Left lung (tissue), 10 donors: Measurements from ENCODE around the gene CENPS. TPM values are rescaled to one million over a fixed set of nuclear protein-coding genes. Genes with fewer than 3 reads are reported as not detected.

Source experiments
- ATAC-seq: fragments of 200-7000 bp; cut with Tn5 transposase; one replicate; pipeline ENCODE4 v1.9.1; 2020; ENCODE audit warnings: moderate library complexity
- DNase-seq, 4 donors: peaks; one replicate each; pipeline ENCODE4 v3.0.0-alpha.2; 2013 to 2020
- H3K27ac ChIP-seq, 2 donors: fragments of 200-600 bp; sonication (generic) in 1 of 2; one replicate each; pipeline versions ENCODE4 v1.5.0 to v1.8.0; 2020 to 2021
- H3K27me3 ChIP-seq, 2 donors: fragments of 200-600 bp; sonication (generic) in 1 of 2; one replicate each; pipeline versions ENCODE4 v1.5.0 to v1.8.0; 2020 to 2021
- H3K36me3 ChIP-seq, 2 donors: fragments of 200-600 bp; sonication (generic) in 1 of 2; one replicate each; pipeline versions ENCODE4 v1.5.0 to v1.8.0; 2020 to 2021
- H3K4me1 ChIP-seq, 2 donors: fragments of 200-600 bp; one replicate each; pipeline ENCODE4 v1.8.0; 2021
- H3K4me3 ChIP-seq, 2 donors: fragments of 200-600 bp; sonication (generic) in 1 of 2; one replicate each; pipeline versions ENCODE4 v1.5.0 to v1.8.0; 2020 to 2021; ENCODE audit warnings: mild to moderate bottlenecking in 1 of 2
- H3K9me3 ChIP-seq, 2 donors: fragments of 200-600 bp; sonication (generic) in 1 of 2; one replicate each; pipeline versions ENCODE4 v1.5.0 to v1.8.0; 2020 to 2021
- CTCF ChIP-seq, 2 donors: fragments of 200-600 bp; sonication (generic) in 1 of 2; IDR thresholded peaks; one replicate each; pipeline versions ENCODE4 v1.5.0 to v1.8.0; 2021; ENCODE audit warnings: antibody characterized with exemption in 2 of 2
- intact Hi-C, 2 donors: fragments of 100-400 bp; cut with DNase I; formaldehyde crosslinking; loops; one replicate each; pipeline versions ENCODE4 v1.11.2 to v1.14.2; 2022
- polyA plus RNA-seq, 6 donors: library from polyadenylated mRNA; unstranded; fragments of 120-200 nt; gene quantifications; one replicate each; pipeline ENCODE4 v1.2.1, GENCODE V29; 2013; ENCODE audit not compliant: insufficient read length in 6 of 6
- total RNA-seq, 2 donors: library from RNA; stranded (reverse); fragmentation: NEBNext Ultra II Directional; extraction: Animal tissue kit (Norgen Biotek cat#: 25700); gene quantifications; one replicate each; pipeline ENCODE4 v1.2.1, GENCODE V29; 2021
- donor health status: DM: no; HTN: yes; CAD: no.
- donor health status: DM: no; HTN: no; CAD: no.

Gene CENPS
- total and polyA plus RNA-seq, 8 donors, result 13.5 to 23.1 (median 20.9) TPM

- Histone ChIP-seq H3K27me3 (no peaks in the 10 kb centered on the region), H3K9me3 (no peaks in the 10 kb centered on the region), H3K27ac (no peak overlapping the region), H3K4me3 (no peak overlapping the region), H3K4me1 (peaks cover 0 to 41% of the 10 kb centered on the region in 2 donors), H3K36me3 (no peaks in the 10 kb centered on the region)
- TF ChIP-seq CTCF (IDR thresholded peaks at IDR 0.05), result no peak
- DNase-seq, result no peak
- intact Hi-C loops, result no loop called here
- ATAC-seq, result no peak
These were observed 49.1 kb downstream of the CENPS start for GRCh38 chr1:10479296-10479695.

- no peak for TF ChIP-seq CTCF (IDR thresholded peaks at IDR 0.05)
- H3K4me3 ChIP-seq, result no peak overlapping the region
- ATAC-seq, result no peak
- H3K4me1 ChIP-seq, result peaks cover 0 to 44% of the 10 kb centered on the region in 2 donors
- H3K9me3 ChIP-seq, result peaks cover 0 to under 1% of the 10 kb centered on the region in 2 donors
- no peaks in the 10 kb centered on the region for H3K27me3 ChIP-seq
- H3K27ac ChIP-seq, result no peak overlapping the region
- DNase-seq, result no peak
- intact Hi-C loops, result no loop called here
- no peaks in the 10 kb centered on the region for H3K36me3 ChIP-seq
These were observed 50.4 kb downstream of the CENPS start for GRCh38 chr1:10480614-10481013.

DNA sequence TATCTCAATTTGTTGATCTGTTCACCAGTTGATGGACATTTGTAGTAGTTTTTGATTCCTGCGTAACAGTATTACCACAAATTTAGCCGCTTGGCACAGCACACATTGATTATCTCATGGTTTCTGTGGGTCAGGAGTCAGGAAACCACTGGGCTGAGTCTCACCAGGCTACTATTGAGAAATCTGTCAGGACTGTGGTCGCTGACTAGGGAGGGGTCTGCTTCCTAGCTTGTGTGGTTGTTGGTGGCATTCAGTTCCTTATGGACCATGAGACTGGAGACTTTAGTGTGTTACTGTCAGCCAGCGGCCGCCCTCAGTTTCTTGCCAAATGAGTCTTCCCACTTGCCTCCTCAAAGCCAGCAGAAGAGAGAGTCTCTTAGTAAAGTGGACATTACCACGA is 54.3 kb downstream of the CENPS start:
- Histone ChIP-seq H3K9me3 (peaks cover 0 to 7% of the 10 kb centered on the region in 2 donors), H3K27me3 (no peaks in the 10 kb centered on the region), H3K36me3 (no peaks in the 10 kb centered on the region), H3K4me3 (no peak overlapping the region), H3K27ac (peak overlapping the region in 1 of 2 donors; percentile 37), H3K4me1 (peaks cover 0 to 25% of the 10 kb centered on the region in 2 donors)
- no peak for TF ChIP-seq CTCF (IDR thresholded peaks at IDR 0.05)
- peak; percentile 77 for ATAC-seq
- peak in 1 of 4 donors; percentile 51 for DNase-seq
- intact Hi-C loops, result no loop called here

GRCh38 chr1:10489291-10490055 is 59.2 kb downstream of the CENPS start:
- Histone ChIP-seq H3K9me3 (peaks cover 0 to 7% of the 10 kb centered on the region in 2 donors), H3K27ac (no peak overlapping the region), H3K36me3 (no peaks in the 10 kb centered on the region), H3K27me3 (no peaks in the 10 kb centered on the region), H3K4me3 (no peak overlapping the region), H3K4me1 (peaks cover under 1 to 17% of the 10 kb centered on the region in 2 donors)
- DNase-seq (no peak), ATAC-seq (no peak)
- intact Hi-C loops, result loop anchor here in 1 of 2 donors (10.0 kb wide), 2 partner anchors 55 to 375 kb away; partner anchors contain the start of gene CENPS
- TF ChIP-seq CTCF (IDR thresholded peaks at IDR 0.05), result no peak

GRCh38 chr1:10490286-10490970 is 60.2 kb downstream of the CENPS start:
- Histone ChIP-seq H3K36me3 (no peaks in the 10 kb centered on the region), H3K27ac (no peak overlapping the region), H3K4me1 (peaks cover 10 to 17% of the 10 kb centered on the region in 2 donors), H3K9me3 (peaks cover 0 to 7% of the 10 kb centered on the region in 2 donors), H3K27me3 (no peaks in the 10 kb centered on the region), H3K4me3 (no peak overlapping the region)
- no peak for DNase-seq
- intact Hi-C loops, result loop anchor here in 1 of 2 donors (10.0 kb wide), 2 partner anchors 56 to 374 kb away; partner anchors contain the start of gene CENPS
- ATAC-seq, result no peak
- no peak for TF ChIP-seq CTCF (IDR thresholded peaks at IDR 0.05)
